GM12892 (cell line): ENCODE data around the gene COLQ.

Experiments
- POLR2A ChIP-seq: IDR thresholded peaks from 2 replicates; pipeline ENCODE4 v1.6.1; 2011; ENCODE audit warnings: low read depth, low read length, control low read depth
- POLR2AphosphoS5 ChIP-seq: IDR thresholded peaks from 2 replicates; pipeline ENCODE4 v1.6.1; 2011; ENCODE audit warnings: low read depth, low read length, control low read depth

DNA sequence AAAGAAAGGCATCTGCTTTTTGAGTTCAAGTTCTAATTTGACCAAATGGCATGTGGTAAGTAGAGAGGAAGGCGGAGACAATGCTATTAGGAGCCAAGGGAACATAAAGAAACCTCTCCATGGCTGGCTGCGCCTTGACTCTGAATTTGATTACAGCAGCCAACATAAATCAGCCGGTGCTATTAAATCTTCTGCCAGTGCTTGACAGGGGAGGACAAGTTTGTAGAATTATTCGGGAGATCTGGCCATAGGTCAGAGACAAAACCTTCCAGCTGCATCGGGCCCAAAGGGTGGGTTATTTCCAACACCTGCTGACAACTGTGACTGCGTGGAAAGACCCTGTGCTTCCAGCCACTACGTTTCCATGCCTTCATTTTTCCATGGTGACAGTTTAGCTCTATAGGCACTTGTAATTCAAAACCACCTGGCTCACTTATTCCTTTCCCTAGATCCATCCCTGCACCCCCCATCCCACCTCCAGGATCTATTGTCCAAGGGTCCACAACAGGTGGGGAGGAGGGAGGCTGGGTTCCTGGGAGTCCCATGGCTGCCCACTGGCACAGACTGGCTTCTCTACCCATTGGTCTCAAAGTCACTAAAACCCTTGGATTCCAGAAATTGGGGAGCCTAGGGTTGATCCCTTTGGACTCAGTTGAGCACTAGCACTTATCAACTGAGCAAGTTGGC is 15.9 kb downstream of the COLQ start:
- TF ChIP-seq POLR2A = no peak
- no peak for TF ChIP-seq POLR2AphosphoS5
